Lower leg skin (tissue), 4 donors: ENCODE data around the gene SLC2A6. TPM values are rescaled to one million over a fixed set of nuclear protein-coding genes. Genes with fewer than 3 reads are reported as not detected.

Source experiments
- DNase-seq, 2 donors: peaks; one replicate each; pipeline ENCODE4 v3.0.0-alpha.2; 2019; ENCODE audit warnings: low spot score in 2 of 2
- H3K4me3 ChIP-seq: fragments of 200-600 bp; sonication (generic); 2 replicates; pipeline ENCODE4 v1.5.1; 2017; ENCODE audit warnings: mild to moderate bottlenecking, low read depth; ENCODE audit not compliant: poor library complexity, severe bottlenecking
- POLR2A ChIP-seq, 2 donors: fragments of 450-650 bp; IDR thresholded peaks; one replicate each; pipeline ENCODE4 v1.6.1; 2016 to 2017; ENCODE audit warnings: antibody characterized with exemption in 2 of 2, mild to moderate bottlenecking in 1 of 2, moderate library complexity in 1 of 2
- WGBS, 2 donors: methylation state at CpG; one replicate each; pipeline ENCODE4 v1.1.5; 2018; 5-methylcytosine and 5-hydroxymethylcytosine counted together
- intact Hi-C: fragments of 100-400 bp; cut with DNase I; formaldehyde crosslinking; loops from one replicate; pipeline ENCODE4 v1.15.0; 2023; ENCODE audit warnings: low total_unique reads
- total RNA-seq, 4 donors: library from RNA; depleted of rRNA; stranded (reverse); fragments of >200 nt; gene quantifications; one replicate each; pipeline ENCODE4 v1.1.0, GENCODE V29; 2016
- TF ChIP-seq, protein P1 (sequence below), 3 donors: fragments of 450-650 bp; IDR thresholded peaks; one replicate each; pipeline ENCODE4 v1.5.1; 2016; ENCODE audit warnings: antibody characterized with exemption in 3 of 3, mild to moderate bottlenecking in 3 of 3, moderate library complexity in 2 of 3

SLC2A6 gene
- total RNA-seq, 4 donors from 2014 or later = 0.54 to 1.0 TPM; not detected in 2

DNA sequence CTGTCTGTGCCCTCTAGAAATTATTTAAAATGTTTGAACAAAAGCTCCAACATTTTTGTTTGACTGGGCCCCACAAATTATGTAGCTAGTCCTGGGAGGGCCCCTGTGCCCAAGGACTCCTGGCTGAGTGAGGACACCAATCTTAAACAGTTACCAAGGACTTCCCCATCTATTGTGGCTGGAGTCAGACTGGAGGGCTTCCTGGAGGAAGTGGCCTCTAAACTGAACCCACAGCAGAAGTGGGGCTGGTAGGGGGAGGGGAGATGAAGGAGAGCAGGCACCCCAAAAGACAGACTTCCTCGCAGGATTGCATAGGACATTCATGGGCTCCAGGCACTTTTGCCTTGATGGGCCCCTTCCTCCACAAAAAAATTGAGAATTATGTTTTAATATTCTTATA lies 48.7 kb downstream of the SLC2A6 start:
- intact Hi-C loops = no loop called here
- 93 to 100% methylated on average over 1 of the region's 1 CpG for WGBS, 2 donors

DNA sequence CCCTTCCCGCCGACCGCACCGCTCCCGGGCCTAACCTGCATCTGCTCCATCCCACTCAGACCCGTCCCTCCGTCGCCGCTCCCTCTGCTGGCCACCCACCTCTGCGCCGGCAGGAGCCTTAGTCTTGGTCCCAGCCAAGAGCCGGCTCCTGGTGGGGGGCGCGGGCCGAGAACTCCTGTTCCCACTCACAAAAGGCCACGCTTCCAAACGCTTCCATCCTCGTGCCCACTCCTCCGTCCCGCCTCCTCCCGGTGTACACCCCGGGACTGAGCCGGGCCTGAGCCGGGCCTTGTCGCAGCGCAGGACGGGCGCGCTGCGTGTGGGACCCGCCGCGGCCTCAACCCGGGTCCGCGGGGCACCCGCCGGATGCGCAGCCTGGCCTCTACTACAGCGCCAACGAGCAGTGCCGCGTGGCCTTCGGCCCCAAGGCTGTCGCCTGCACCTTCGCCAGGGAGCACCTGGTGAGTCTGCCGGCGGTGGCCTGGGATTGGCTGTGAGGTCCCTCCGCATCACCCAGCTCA lies 49.2 kb downstream of the SLC2A6 start:
- DNase-seq = no peak
- no peak for TF ChIP-seq POLR2A (IDR thresholded peaks at IDR 0.05)
- TF ChIP-seq, protein P1, sequence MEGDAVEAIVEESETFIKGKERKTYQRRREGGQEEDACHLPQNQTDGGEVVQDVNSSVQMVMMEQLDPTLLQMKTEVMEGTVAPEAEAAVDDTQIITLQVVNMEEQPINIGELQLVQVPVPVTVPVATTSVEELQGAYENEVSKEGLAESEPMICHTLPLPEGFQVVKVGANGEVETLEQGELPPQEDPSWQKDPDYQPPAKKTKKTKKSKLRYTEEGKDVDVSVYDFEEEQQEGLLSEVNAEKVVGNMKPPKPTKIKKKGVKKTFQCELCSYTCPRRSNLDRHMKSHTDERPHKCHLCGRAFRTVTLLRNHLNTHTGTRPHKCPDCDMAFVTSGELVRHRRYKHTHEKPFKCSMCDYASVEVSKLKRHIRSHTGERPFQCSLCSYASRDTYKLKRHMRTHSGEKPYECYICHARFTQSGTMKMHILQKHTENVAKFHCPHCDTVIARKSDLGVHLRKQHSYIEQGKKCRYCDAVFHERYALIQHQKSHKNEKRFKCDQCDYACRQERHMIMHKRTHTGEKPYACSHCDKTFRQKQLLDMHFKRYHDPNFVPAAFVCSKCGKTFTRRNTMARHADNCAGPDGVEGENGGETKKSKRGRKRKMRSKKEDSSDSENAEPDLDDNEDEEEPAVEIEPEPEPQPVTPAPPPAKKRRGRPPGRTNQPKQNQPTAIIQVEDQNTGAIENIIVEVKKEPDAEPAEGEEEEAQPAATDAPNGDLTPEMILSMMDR (IDR thresholded peaks at IDR 0.05) = no peak
- WGBS, 2 donors = 25 to 36% methylated on average over 35 to 41 of the region's 49 CpGs
- no peak overlapping the region for H3K4me3 ChIP-seq
- intact Hi-C loops = no loop called here

More for the DNA sequence above, 48.7 kb downstream of the SLC2A6 start:
- TF ChIP-seq, protein P1 (IDR thresholded peaks at IDR 0.05) = no peak
- TF ChIP-seq POLR2A (IDR thresholded peaks at IDR 0.05) = no peak
- no peak overlapping the region for H3K4me3 ChIP-seq
- DNase-seq = no peak

DNA sequence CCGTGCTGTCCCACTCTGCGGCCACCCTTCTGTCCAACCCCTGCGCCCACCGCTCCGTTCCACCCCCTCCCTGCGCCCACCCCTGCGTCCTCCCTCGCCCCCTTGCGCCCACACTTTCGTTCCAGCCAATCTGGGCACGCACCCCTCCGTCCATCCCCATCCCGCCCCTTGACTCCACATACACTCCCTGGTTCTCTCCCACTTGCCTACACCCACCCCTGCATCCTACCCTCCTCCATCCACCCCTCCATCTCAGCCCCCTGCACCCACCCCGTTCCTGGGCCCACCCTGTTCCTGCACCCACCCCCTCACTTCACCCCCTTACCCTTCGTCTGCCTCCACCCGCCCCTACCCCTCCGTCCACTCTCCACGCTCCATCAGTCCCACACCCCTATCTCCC lies 49.7 kb downstream of the SLC2A6 start:
- no peak for DNase-seq
- WGBS, 2 donors = 8 to 15% methylated on average over 8 to 18 of the region's 18 CpGs
- intact Hi-C loops = no loop called here
- TF ChIP-seq POLR2A (IDR thresholded peaks at IDR 0.05) = no peak
- TF ChIP-seq, protein P1 (IDR thresholded peaks at IDR 0.05) = no peak
- no peak overlapping the region for H3K4me3 ChIP-seq

DNA sequence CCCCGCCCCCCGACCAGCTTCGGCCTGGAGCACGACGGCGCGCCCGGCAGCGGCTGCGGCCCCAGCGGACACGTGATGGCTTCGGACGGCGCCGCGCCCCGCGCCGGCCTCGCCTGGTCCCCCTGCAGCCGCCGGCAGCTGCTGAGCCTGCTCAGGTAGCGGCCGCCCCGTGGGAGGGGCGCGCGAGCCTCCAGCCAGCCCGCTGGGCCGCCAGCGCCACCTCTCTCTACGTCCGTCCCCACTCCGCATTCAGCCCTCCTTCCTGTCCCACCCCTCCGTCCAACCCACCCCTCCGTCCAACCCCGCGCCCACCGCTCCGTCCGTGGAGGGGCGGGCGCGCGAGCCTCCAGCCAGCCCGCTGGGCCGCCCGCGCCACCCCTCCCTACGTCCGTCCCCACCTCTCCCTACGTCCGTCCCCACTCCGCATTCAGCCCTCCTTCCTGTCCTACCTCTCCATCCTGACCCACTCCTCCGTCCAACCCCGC lies 50.2 kb downstream of the SLC2A6 start:
- no peak for TF ChIP-seq POLR2A (IDR thresholded peaks at IDR 0.05)
- TF ChIP-seq, protein P1 (IDR thresholded peaks at IDR 0.05) = no peak
- DNase-seq = no peak
- no peak overlapping the region for H3K4me3 ChIP-seq
- intact Hi-C loops = no loop called here
- WGBS, 2 donors = 0 to 1% methylated on average over 15 to 30 of the region's 57 CpGs

DNA sequence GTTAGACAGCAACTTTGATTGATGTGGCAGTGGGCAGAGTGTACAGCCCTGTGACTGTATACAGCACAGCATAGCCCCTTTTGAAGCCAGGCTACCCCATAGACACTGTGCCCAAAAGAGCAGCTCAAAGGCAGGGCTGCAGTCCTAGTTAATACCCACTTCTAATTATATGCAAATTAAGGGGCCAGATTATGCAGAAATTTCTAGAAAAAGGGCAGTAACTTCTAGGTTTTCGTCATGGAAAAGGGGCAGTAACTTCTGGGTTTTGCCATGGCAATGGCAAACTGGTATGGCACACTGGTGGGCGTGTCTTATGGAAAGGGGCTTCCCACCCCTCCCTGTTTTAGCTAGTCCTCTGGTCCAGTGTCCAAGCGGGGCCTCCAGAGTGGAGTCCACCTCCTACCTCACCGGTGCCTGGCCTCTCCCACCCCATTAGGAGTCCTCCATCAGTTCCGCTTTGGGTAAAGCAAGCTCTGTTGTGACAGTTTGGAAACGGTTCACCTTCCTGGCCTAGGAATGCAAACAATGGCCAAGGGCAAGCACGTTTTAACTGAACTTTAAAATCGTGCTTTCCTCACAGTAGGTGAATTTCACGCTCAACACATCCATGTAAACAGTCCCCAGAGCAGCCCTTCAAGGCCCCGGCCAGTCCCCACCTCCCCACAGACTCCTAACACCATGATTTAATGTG lies 51.1 kb downstream of the SLC2A6 start:
- 60 to 64% methylated on average over 10 of the region's 10 CpGs for WGBS, 2 donors
- TF ChIP-seq POLR2A (IDR thresholded peaks at IDR 0.05) = no peak
- TF ChIP-seq, protein P1 (IDR thresholded peaks at IDR 0.05) = no peak
- H3K4me3 ChIP-seq = no peak overlapping the region
- DNase-seq = no peak
- intact Hi-C loops = no loop called here
